ENCODE results near the gene LHPP. TPM values are rescaled to one million over a fixed set of nuclear protein-coding genes. Genes with fewer than 3 reads are reported as not detected.

LHPP gene
- total RNA-seq, 6 donors from 2014 or later: 12.0 to 21.4 (median 16.4) TPM

DNA sequence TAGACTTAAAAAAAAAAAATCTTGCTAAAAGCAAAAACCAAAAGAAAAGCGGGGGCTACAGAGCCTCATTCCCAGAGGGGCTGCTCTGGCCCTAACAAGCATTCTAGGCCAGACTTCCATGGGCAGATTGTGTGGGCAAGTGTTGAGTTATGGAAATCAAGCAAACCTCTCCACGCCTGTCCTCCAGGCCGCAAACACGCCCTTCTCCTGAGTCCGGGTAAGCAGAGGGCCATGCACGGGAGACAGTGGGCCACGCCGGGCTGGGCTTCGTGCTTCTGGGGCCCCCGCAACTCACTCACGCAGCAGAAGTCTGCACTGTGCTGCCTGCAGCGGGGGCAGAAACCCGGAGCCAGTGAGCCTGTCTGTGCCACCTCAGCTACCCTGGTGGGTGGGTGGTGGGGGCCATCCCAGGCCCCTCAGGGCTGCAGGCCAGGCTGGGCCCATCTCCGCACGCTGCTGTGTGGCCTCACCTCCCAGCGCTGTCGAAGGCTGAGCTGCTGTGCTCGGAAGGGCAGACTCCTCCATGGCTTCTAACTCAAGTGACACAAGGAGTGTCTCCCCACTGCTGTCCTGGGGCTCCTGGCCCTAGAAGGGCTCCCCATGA, 156.9 kb downstream of the LHPP start:
- DNase-seq: peak in 1 of 2 donors; percentile 81
- H3K9me3 ChIP-seq: no peaks in the 10 kb centered on the region
- no peak overlapping the region for H3K4me3 ChIP-seq
- H3K36me3 ChIP-seq: peaks cover 0 to 30% (median 23%) of the 10 kb centered on the region in 4 donors
- H3K4me1 ChIP-seq: peaks cover 16 to 39% (median 25%) of the 10 kb centered on the region in 4 donors
- H3K27ac ChIP-seq: peak overlapping the region in 3 of 4 donors; percentile 43 to 64 (median 43)
- WGBS, 2 donors: 86 to 90% methylated on average over 5 to 17 of the region's 18 CpGs
- TF ChIP-seq POLR2AphosphoS5 (IDR thresholded peaks at IDR 0.05): no peak
- no peak for TF ChIP-seq EP300 (IDR thresholded peaks at IDR 0.05)
- TF ChIP-seq, protein P1, sequence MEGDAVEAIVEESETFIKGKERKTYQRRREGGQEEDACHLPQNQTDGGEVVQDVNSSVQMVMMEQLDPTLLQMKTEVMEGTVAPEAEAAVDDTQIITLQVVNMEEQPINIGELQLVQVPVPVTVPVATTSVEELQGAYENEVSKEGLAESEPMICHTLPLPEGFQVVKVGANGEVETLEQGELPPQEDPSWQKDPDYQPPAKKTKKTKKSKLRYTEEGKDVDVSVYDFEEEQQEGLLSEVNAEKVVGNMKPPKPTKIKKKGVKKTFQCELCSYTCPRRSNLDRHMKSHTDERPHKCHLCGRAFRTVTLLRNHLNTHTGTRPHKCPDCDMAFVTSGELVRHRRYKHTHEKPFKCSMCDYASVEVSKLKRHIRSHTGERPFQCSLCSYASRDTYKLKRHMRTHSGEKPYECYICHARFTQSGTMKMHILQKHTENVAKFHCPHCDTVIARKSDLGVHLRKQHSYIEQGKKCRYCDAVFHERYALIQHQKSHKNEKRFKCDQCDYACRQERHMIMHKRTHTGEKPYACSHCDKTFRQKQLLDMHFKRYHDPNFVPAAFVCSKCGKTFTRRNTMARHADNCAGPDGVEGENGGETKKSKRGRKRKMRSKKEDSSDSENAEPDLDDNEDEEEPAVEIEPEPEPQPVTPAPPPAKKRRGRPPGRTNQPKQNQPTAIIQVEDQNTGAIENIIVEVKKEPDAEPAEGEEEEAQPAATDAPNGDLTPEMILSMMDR (IDR thresholded peaks at IDR 0.05): no peak
- TF ChIP-seq POLR2A (IDR thresholded peaks at IDR 0.05): no peak
- ATAC-seq (ENCODE audit: low FRiP score in 2 of 2): no peak
- H3K27me3 ChIP-seq: no peaks in the 10 kb centered on the region

DNA sequence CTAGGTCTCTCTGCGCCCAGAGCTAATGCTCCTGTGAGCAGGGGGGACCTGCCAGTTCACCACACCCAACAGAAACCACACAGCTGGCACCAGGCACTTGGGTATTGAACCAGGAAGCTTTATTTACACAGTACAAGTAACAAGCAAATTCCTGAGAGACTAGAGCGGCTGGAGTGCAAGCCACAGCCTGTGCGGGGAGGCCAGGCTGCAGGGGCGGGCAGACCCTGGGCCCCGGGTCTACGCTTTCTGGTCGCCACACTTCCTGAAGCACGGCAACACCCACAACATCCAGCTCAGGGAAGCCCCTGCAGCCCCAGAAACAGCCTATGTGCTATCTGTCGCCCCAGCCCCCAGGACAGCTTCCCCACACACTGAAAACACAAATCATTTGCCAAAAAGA, 157.6 kb downstream of the LHPP start:
- DNase-seq: peak; percentile 63 to 85
- TF ChIP-seq POLR2AphosphoS5 (IDR thresholded peaks at IDR 0.05): no peak
- TF ChIP-seq POLR2A (IDR thresholded peaks at IDR 0.05): no peak
- no peak for TF ChIP-seq EP300 (IDR thresholded peaks at IDR 0.05)
- TF ChIP-seq, protein P1 (IDR thresholded peaks at IDR 0.05): no peak
- H3K36me3 ChIP-seq: peaks cover 0 to 30% (median 23%) of the 10 kb centered on the region in 4 donors
- H3K9me3 ChIP-seq: no peaks in the 10 kb centered on the region
- H3K4me3 ChIP-seq: no peak overlapping the region
- ATAC-seq (ENCODE audit: low FRiP score in 2 of 2): peak; percentile 11 to 67
- 41 to 61% methylated on average over 3 to 9 of the region's 9 CpGs for WGBS, 2 donors
- H3K27me3 ChIP-seq: no peaks in the 10 kb centered on the region
- H3K27ac ChIP-seq: peak overlapping the region in 3 of 4 donors; percentile 43 to 64 (median 43)
- H3K4me1 ChIP-seq: peaks cover 16 to 34% (median 21%) of the 10 kb centered on the region in 4 donors

DNA sequence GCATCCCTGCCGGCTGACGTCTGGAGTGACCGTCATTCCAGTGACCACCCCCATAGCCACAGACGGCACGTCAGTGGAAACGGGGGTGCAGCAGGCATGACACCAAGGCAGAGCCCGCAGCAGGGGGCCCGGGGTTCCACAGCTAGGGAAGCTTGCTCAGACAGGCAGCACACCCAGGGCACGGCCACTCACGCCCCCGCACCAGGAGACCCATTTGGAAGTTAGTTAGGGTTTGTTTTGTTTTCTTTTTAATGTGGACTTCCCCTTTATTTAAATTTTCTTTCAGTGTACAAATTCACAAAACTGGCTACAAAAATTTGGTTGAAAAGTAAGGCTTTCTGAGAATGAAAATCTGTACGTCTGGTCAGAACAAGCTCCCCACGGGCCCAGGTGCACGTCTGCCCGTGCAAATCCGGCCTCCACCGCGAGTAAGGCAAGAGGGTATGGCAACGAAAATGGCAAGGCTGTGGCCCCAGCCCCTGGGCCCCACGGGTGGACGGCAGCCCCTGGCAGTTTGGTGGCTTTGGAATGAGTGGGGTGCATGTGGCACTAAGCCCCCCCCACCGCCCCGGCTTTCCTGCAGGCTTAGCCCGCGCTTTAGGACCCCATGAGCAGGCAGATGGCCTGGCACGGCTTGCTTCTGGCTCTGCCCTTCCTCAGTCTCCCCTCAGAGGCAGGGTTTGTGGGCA, 158.3 kb downstream of the LHPP start:
- H3K4me1 ChIP-seq: peaks cover 16 to 34% (median 20%) of the 10 kb centered on the region in 4 donors
- peak overlapping the region in 2 of 4 donors; percentile 32 to 43 for H3K27ac ChIP-seq

DNA sequence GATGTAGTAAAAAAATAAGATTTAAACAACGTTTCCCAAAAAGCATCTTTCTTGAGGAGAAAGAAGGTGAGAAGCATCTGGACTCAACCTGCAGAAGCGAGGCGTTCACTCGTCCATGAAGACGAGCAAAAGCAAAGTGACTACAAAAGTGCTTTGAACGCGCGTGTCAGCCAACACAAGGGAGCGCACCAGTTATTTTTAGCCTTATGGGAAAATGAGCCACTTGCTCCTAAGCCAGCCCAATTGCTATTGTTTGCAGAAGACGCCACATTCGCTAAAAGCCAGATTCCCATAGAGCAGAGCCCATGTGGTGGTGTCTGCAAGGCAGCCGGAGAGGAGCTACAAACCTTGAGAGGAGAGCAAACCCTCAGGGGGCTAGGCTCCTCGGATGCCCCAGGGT, 160.0 kb downstream of the LHPP start:
- Histone ChIP-seq H3K4me1 (peaks cover 19 to 43% (median 21%) of the 10 kb centered on the region in 4 donors), H3K27me3 (no peaks in the 10 kb centered on the region), H3K36me3 (peaks cover 0 to 31% (median 23%) of the 10 kb centered on the region in 4 donors), H3K9me3 (no peaks in the 10 kb centered on the region), H3K4me3 (no peak overlapping the region), H3K27ac (no peak overlapping the region)
- no peak for ATAC-seq (ENCODE audit: low FRiP score in 2 of 2)
- DNase-seq: no peak
- WGBS, 2 donors: 82 to 86% methylated on average over 13 of the region's 13 CpGs
- TF ChIP-seq EP300 (IDR thresholded peaks at IDR 0.05): no peak

More for the DNA sequence above, 158.3 kb downstream of the LHPP start:
- TF ChIP-seq POLR2AphosphoS5 (IDR thresholded peaks at IDR 0.05) (no peak), EP300 (IDR thresholded peaks at IDR 0.05) (no peak), POLR2A (IDR thresholded peaks at IDR 0.05) (no peak)
- TF ChIP-seq, protein P1 (IDR thresholded peaks at IDR 0.05): no peak
- Histone ChIP-seq H3K36me3 (peaks cover 0 to 30% (median 24%) of the 10 kb centered on the region in 4 donors), H3K27me3 (no peaks in the 10 kb centered on the region), H3K9me3 (no peaks in the 10 kb centered on the region), H3K4me3 (no peak overlapping the region)
- DNase-seq (peak in 1 of 2 donors; percentile 80), ATAC-seq (ENCODE audit: low FRiP score in 2 of 2) (no peak)
- 77 to 88% methylated on average over 18 of the region's 26 CpGs for WGBS, 2 donors

DNA sequence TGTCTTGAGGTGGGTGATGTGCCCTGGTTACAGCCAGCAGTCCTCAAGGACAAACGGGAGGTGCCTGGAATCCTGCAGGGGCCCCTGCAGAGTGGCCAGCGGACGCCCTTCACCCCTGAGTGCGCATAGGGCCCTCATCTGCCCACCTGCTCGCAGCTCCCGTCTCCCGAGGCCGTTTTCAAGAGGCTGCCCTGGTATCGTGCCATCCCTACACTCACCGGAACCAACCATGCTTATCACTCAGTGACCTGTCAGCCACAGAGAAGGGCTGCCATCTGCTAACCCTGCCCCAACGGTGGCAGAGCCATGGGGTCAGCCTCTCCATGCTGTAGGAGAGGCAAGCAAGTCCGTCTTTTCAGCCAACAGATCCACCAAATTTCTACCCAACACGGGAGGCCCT, 160.5 kb downstream of the LHPP start:
- Histone ChIP-seq H3K36me3 (peaks cover 0 to 27% (median 19%) of the 10 kb centered on the region in 4 donors), H3K4me1 (peaks cover 24 to 48% (median 26%) of the 10 kb centered on the region in 4 donors), H3K27ac (no peak overlapping the region), H3K9me3 (no peaks in the 10 kb centered on the region), H3K4me3 (no peak overlapping the region), H3K27me3 (no peaks in the 10 kb centered on the region)
- 93 to 94% methylated on average over 6 to 13 of the region's 13 CpGs for WGBS, 2 donors
- DNase-seq (no peak), ATAC-seq (ENCODE audit: low FRiP score in 2 of 2) (no peak)
- TF ChIP-seq POLR2AphosphoS5 (IDR thresholded peaks at IDR 0.05) (no peak), EP300 (IDR thresholded peaks at IDR 0.05) (no peak), POLR2A (IDR thresholded peaks at IDR 0.05) (no peak)
- TF ChIP-seq, protein P1 (IDR thresholded peaks at IDR 0.05): no peak
